A549 (cell line): Measurements from ENCODE around the gene TMTC2. TPM values are rescaled to one million over a fixed set of nuclear protein-coding genes. Genes with fewer than 3 reads are reported as not detected.

Experiments used
- ATAC-seq, 2 experiments: fragments of 200-7000 bp in 1 of 2; fragments of >200 bp in 1 of 2; cut with Nextera tagmentation in 1 of 2; cut with Tn5 transposase in 1 of 2; 3 replicates each; pipeline versions ENCODE4 v1.8.0 to v1.9.1; 2018 to 2020; ENCODE audit warnings: mild to moderate bottlenecking in 1 of 2, moderate library complexity in 1 of 2
- CTCF ChIA-PET: fragments of 300-600 bp; sonication (Branson Sonifier 250); formaldehyde crosslinking; extraction: SDS; loops from one replicate; lab custom pipeline; 2021; ENCODE audit warnings: antibody characterized with exemption, inconsistent platforms; lab: Yijun Ruan, JAX
- POLR2A ChIA-PET: fragments of 350-600 bp; formaldehyde crosslinking; extraction: SDS; loops from one replicate; lab custom pipeline; 2021; ENCODE audit warnings: antibody characterized with exemption, inconsistent platforms; lab: Yijun Ruan, JAX
- DNase-seq, 2 experiments: peaks; one replicate each; pipeline versions ENCODE4 v3.0.0 to v3.0.0-alpha.2; 2011 to 2016; ENCODE audit warnings: low read depth in 1 of 2, low spot score in 1 of 2
- FAIRE-seq: peaks from 2 replicates; lab custom pipeline; 2011; peaks lifted over from hg19 to GRCh38; lab: Jason Lieb, UNC
- H3K27ac ChIP-seq, 2 experiments: fragments of >200 bp; sonication (Bioruptor Twin); formaldehyde crosslinking; 3 replicates each; pipeline ENCODE4 v1.5.1; 2016 to 2017
- H3K4me1 ChIP-seq: fragments of >200 bp; sonication (Bioruptor Twin); formaldehyde crosslinking; 3 replicates; pipeline ENCODE4 v1.6.1; 2016
- H3K4me2 ChIP-seq: fragments of >200 bp; sonication (Bioruptor Twin); formaldehyde crosslinking; 3 replicates; pipeline ENCODE4 v1.6.1; 2016
- H3K4me3 ChIP-seq: fragments of >200 bp; sonication (Bioruptor Twin); formaldehyde crosslinking; 3 replicates; pipeline ENCODE4 v1.5.1; 2016
- H3K9me3 ChIP-seq: fragments of >200 bp; sonication (Bioruptor Twin); formaldehyde crosslinking; 3 replicates; pipeline ENCODE4 v1.6.1; 2016
- CHD2 ChIP-seq: fragments of 150-350 bp; IDR thresholded peaks from 2 replicates; pipeline ENCODE4 v1.6.1; 2014; ENCODE audit warnings: low read length; ENCODE audit not compliant: partially characterized antibody
- CHD4 ChIP-seq: fragments of 200-600 bp; sonication (generic); IDR thresholded peaks from 2 replicates; pipeline ENCODE4 v1.6.1; 2016; ENCODE audit warnings: antibody characterized with exemption, mild to moderate bottlenecking, borderline replicate concordance
- E2F6 ChIP-seq: IDR thresholded peaks from 2 replicates; pipeline ENCODE4 v1.6.1; 2012; ENCODE audit warnings: low read depth, borderline replicate concordance
- FOSB ChIP-seq: fragments of 250-450 bp; sonication (Bioruptor Pico); IDR thresholded peaks from 2 replicates; pipeline ENCODE4 v1.5.0; 2020; ENCODE audit warnings: mild to moderate bottlenecking, moderate library complexity
- FOSL2 ChIP-seq, 2 experiments: fragments of 450-650 bp in 1 of 2; fragments of >200 bp in 1 of 2; sonication (Bioruptor Twin) in 1 of 2; formaldehyde crosslinking; IDR thresholded peaks; 2 replicates each; pipeline versions ENCODE4 v1.5.0 to v1.6.1; 2016 to 2020; ENCODE audit warnings: mild to moderate bottlenecking in 1 of 2, moderate library complexity in 1 of 2
- FOXS1 ChIP-seq: fragments of 250-450 bp; sonication (Bioruptor Pico); IDR thresholded peaks from 2 replicates; pipeline ENCODE4 v1.5.0; 2020; ENCODE audit warnings: mild to moderate bottlenecking, moderate library complexity
- GATA3 ChIP-seq: IDR thresholded peaks from 2 replicates; pipeline ENCODE4 v1.6.1; 2012; ENCODE audit warnings: borderline replicate concordance
- HOXA7 ChIP-seq: fragments of 250-450 bp; sonication (Bioruptor Pico); IDR thresholded peaks from 2 replicates; pipeline ENCODE4 v1.5.0; 2020; ENCODE audit warnings: mild to moderate bottlenecking, moderate library complexity
- HOXB5 ChIP-seq: fragments of 250-450 bp; sonication (Bioruptor Pico); IDR thresholded peaks from 2 replicates; pipeline ENCODE4 v1.5.0; 2020; ENCODE audit warnings: mild to moderate bottlenecking, moderate library complexity
- MAX ChIP-seq: IDR thresholded peaks from 2 replicates; pipeline ENCODE4 v1.6.1; 2012
- MYC ChIP-seq: IDR thresholded peaks from 2 replicates; pipeline ENCODE4 v1.6.1; 2012; ENCODE audit warnings: mild to moderate bottlenecking, inconsistent platforms, low read length, improper control_type of control experiment, borderline replicate concordance
- NR3C1 ChIP-seq: fragments of >200 bp; sonication (Bioruptor Twin); formaldehyde crosslinking; IDR thresholded peaks from 3 replicates; pipeline ENCODE4 v1.6.1; 2017
- POLR2A ChIP-seq: IDR thresholded peaks from 2 replicates; pipeline ENCODE4 v1.6.1; 2012; ENCODE audit warnings: mild to moderate bottlenecking, low read length
- RAD21 ChIP-seq, 2 experiments: fragments of >200 bp in 1 of 2; sonication (Bioruptor Twin) in 1 of 2; formaldehyde crosslinking in 1 of 2; IDR thresholded peaks in 1 of 2; conservative IDR thresholded peaks in 1 of 2; 2 replicates in 1 of 2; 3 replicates in 1 of 2; pipeline ENCODE4 v1.6.1; 2012 to 2018; ENCODE audit warnings: inconsistent platforms in 1 of 2
- RARB ChIP-seq: fragments of 250-450 bp; sonication (Bioruptor Pico); IDR thresholded peaks from 2 replicates; pipeline ENCODE4 v1.8.0; 2021; ENCODE audit warnings: mild to moderate bottlenecking, moderate library complexity
- REST ChIP-seq: fragments of 200-600 bp; sonication (generic); IDR thresholded peaks from 2 replicates; pipeline ENCODE4 v1.6.1; 2016; ENCODE audit warnings: antibody characterized with exemption, mild to moderate bottlenecking, moderate library complexity
- RFX5 ChIP-seq: fragments of 450-650 bp; IDR thresholded peaks from 2 replicates; pipeline ENCODE4 v1.7.1; 2014; ENCODE audit warnings: antibody characterized with exemption, mild to moderate bottlenecking, moderate library complexity
- ZFP36 ChIP-seq: fragments of 450-650 bp; IDR thresholded peaks from 2 replicates; pipeline ENCODE4 v1.6.1; 2014; ENCODE audit warnings: borderline replicate concordance; ENCODE audit not compliant: partially characterized antibody
- ZNF302 ChIP-seq: fragments of 250-450 bp; sonication (Bioruptor Pico); IDR thresholded peaks from 2 replicates; pipeline ENCODE4 v1.9.0; 2021; ENCODE audit warnings: inconsistent platforms, mild to moderate bottlenecking, moderate library complexity
- WGBS: methylation state at CpG from one replicate; pipeline ENCODE4 v1.1.6; 2017; ENCODE audit errors: missing lambda C conversion rate; 5-methylcytosine and 5-hydroxymethylcytosine counted together
- polyA plus RNA-seq, 4 experiments: library from polyadenylated mRNA; depleted of rRNA in 3 of 4; stranded (reverse); fragments of >200 nt; fragmentation: RNase III in 1 of 4; extraction: RNeasy Plus Mini Kit Qiagen cat#74134 plus additional on column Dnase treatment in 1 of 4; gene quantifications; 2 replicates in 3 of 4; 3 replicates in 1 of 4; pipeline ENCODE4 v1.2.3, GENCODE V29; 2011 to 2017
- TF ChIP-seq, protein P1 (sequence below): fragments of >200 bp; sonication (Bioruptor Twin); formaldehyde crosslinking; IDR thresholded peaks from 3 replicates; pipeline ENCODE4 v1.5.1; 2016

The TMTC2 gene
- polyA plus RNA-seq, 2 of the 4 experiments (the other 2 are of a cell fraction): 1.8 to 5.3 TPM

- H3K4me1 ChIP-seq: no peaks in the 10 kb centered on the region
- 59% methylated on average over 3 of the region's 3 CpGs for WGBS
- H3K9me3 ChIP-seq: no peaks in the 10 kb centered on the region
- FAIRE-seq (no peak), DNase-seq (no peak), ATAC-seq (no peak)
- H3K4me2 ChIP-seq: no peak overlapping the region
- ChIA-PET POLR2A (no interaction called here), CTCF (no interaction called here)
- TF ChIP-seq E2F6: no peak
- no peak for TF ChIP-seq ZNF302
- no peak for TF ChIP-seq HOXA7 (CRISPR knock-in tag)
- TF ChIP-seq CHD2: no peak
- no peak for TF ChIP-seq NR3C1
- TF ChIP-seq RFX5: no peak
- no peak overlapping the region for H3K27ac ChIP-seq
- H3K4me3 ChIP-seq: no peak overlapping the region
Measured at GRCh38 chr12:82964446-82964845, 277.7 kb downstream of the TMTC2 start.

- ATAC-seq: no peak
- ChIA-PET CTCF (interaction anchor here (1.0 kb wide), 1 partner anchor 280 kb away, joined by 3 read pairs; no protein-coding TSS in a partner anchor), POLR2A (no interaction called here)
- H3K27ac ChIP-seq: no peak overlapping the region
- 38% methylated on average over 2 of the region's 2 CpGs for WGBS
- no peak overlapping the region for H3K4me3 ChIP-seq
- H3K4me2 ChIP-seq: no peak overlapping the region
- no peaks in the 10 kb centered on the region for H3K4me1 ChIP-seq
- DNase-seq: no peak
- TF ChIP-seq POLR2A (no peak), CHD4 (no peak), ZNF302 (no peak), FOSB (CRISPR knock-in tag) (no peak), GATA3 (no peak), RAD21 (conservative IDR thresholded peaks at IDR 0.05 in 1 of 2, IDR thresholded peaks at IDR 0.05 in 1 of 2) (no peak), ZFP36 (no peak), E2F6 (no peak), REST (no peak), FOXS1 (CRISPR knock-in tag) (no peak), MYC (no peak), RARB (no peak), HOXB5 (CRISPR knock-in tag) (no peak), FOSL2 (IDR thresholded peaks at IDR 0.05) (no peak), FOSL2 (CRISPR knock-in tag; IDR thresholded peaks at IDR 0.05) (no peak), MAX (no peak)
- TF ChIP-seq, protein P1, sequence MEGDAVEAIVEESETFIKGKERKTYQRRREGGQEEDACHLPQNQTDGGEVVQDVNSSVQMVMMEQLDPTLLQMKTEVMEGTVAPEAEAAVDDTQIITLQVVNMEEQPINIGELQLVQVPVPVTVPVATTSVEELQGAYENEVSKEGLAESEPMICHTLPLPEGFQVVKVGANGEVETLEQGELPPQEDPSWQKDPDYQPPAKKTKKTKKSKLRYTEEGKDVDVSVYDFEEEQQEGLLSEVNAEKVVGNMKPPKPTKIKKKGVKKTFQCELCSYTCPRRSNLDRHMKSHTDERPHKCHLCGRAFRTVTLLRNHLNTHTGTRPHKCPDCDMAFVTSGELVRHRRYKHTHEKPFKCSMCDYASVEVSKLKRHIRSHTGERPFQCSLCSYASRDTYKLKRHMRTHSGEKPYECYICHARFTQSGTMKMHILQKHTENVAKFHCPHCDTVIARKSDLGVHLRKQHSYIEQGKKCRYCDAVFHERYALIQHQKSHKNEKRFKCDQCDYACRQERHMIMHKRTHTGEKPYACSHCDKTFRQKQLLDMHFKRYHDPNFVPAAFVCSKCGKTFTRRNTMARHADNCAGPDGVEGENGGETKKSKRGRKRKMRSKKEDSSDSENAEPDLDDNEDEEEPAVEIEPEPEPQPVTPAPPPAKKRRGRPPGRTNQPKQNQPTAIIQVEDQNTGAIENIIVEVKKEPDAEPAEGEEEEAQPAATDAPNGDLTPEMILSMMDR: no peak
- H3K9me3 ChIP-seq: no peaks in the 10 kb centered on the region
- FAIRE-seq: no peak
Measured at GRCh38 chr12:82966001-82966559, 279.4 kb downstream of the TMTC2 start.
